ENCODE data around the gene TNF. TPM values are rescaled to one million over a fixed set of nuclear protein-coding genes. Genes with fewer than 3 reads are reported as not detected.

TNF gene
- total and polyA plus RNA-seq, 2 of the 13 experiments (the other 11 are each of a cell fraction or from before 2014, with no cell fraction given) = not detected

DNA sequence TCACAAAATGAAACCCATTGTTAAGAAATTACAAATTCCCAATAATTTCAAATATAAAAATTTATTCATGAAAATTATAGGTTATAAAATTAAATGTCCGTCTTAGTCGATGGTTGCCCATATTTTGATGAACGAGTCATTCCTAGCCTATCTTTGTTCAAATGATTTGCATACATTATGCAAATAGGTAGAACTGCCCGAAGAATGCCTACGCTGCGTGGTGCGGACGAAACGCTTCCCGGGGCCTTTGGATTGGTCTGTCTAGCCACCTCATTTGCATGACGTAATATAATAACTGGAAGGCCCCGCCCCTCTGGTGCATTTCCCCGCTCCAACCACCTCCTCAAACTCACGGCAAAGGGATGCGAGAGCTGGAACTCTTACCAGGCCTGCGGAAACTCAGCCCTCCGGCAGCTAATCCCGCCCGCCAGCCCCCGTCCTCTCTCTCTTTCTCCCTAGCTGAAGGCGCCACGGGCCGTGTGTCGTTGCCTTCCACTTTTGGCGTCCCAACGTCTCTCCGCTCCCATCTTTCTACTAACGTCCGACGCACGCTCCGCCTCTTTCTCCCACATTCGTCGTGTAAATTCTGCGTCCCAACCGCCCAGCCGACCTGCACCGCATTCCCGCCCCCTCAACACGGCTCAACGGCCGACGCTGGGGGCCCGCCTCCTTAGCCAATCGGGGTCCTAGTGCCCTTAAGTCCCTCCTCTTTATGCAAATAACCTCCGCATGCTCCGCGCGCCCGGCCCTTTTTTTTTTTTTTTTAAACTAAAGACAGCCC lies 44.6 kb downstream of the TNF start (continued):
- peak; percentile 6; the same call in 1 of the 2 replicates for TF ChIP-seq YEATS2 (CRISPR knock-in tag; IDR thresholded peaks at IDR 0.05; ENCODE audit: borderline replicate concordance)
- TF ChIP-seq, protein P1, sequence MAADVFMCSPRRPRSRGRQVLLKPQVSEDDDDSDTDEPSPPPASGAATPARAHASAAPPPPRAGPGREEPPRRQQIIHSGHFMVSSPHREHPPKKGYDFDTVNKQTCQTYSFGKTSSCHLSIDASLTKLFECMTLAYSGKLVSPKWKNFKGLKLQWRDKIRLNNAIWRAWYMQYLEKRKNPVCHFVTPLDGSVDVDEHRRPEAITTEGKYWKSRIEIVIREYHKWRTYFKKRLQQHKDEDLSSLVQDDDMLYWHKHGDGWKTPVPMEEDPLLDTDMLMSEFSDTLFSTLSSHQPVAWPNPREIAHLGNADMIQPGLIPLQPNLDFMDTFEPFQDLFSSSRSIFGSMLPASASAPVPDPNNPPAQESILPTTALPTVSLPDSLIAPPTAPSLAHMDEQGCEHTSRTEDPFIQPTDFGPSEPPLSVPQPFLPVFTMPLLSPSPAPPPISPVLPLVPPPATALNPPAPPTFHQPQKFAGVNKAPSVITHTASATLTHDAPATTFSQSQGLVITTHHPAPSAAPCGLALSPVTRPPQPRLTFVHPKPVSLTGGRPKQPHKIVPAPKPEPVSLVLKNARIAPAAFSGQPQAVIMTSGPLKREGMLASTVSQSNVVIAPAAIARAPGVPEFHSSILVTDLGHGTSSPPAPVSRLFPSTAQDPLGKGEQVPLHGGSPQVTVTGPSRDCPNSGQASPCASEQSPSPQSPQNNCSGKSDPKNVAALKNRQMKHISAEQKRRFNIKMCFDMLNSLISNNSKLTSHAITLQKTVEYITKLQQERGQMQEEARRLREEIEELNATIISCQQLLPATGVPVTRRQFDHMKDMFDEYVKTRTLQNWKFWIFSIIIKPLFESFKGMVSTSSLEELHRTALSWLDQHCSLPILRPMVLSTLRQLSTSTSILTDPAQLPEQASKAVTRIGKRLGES (CRISPR knock-in tag; IDR thresholded peaks at IDR 0.05; ENCODE audit: borderline replicate concordance) = no peak
- TF ChIP-seq NPAS2 (CRISPR knock-in tag; IDR thresholded peaks at IDR 0.05; ENCODE audit: borderline replicate concordance) = no peak
- peak; percentile 99 for TF ChIP-seq SMYD3 (CRISPR knock-in tag; IDR thresholded peaks at IDR 0.05)
- TF ChIP-seq SOX5 (CRISPR knock-in tag; IDR thresholded peaks at IDR 0.05; ENCODE audit: borderline replicate concordance) = 0 out of 2 replicates have a peak, but pooled peaks have one; percentile 49
- TF ChIP-seq, protein P2, sequence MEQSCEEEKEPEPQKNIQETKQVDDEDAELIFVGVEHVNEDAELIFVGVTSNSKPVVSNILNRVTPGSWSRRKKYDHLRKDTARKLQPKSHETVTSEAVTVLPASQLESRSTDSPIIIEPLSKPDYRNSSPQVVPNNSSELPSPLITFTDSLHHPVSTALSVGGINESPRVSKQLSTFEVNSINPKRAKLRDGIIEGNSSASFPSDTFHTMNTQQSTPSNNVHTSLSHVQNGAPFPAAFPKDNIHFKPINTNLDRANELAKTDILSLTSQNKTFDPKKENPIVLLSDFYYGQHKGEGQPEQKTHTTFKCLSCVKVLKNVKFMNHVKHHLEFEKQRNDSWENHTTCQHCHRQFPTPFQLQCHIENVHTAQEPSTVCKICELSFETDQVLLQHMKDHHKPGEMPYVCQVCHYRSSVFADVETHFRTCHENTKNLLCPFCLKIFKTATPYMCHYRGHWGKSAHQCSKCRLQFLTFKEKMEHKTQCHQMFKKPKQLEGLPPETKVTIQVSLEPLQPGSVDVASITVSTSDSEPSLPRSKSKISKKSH (CRISPR knock-in tag; IDR thresholded peaks at IDR 0.05; ENCODE audit: borderline replicate concordance) = peak; percentile 80; the same call in 1 of the 2 replicates
- no peak for TF ChIP-seq ZNF232 (CRISPR knock-in tag; IDR thresholded peaks at IDR 0.05; ENCODE audit: borderline replicate concordance)
- TF ChIP-seq, protein P3, sequence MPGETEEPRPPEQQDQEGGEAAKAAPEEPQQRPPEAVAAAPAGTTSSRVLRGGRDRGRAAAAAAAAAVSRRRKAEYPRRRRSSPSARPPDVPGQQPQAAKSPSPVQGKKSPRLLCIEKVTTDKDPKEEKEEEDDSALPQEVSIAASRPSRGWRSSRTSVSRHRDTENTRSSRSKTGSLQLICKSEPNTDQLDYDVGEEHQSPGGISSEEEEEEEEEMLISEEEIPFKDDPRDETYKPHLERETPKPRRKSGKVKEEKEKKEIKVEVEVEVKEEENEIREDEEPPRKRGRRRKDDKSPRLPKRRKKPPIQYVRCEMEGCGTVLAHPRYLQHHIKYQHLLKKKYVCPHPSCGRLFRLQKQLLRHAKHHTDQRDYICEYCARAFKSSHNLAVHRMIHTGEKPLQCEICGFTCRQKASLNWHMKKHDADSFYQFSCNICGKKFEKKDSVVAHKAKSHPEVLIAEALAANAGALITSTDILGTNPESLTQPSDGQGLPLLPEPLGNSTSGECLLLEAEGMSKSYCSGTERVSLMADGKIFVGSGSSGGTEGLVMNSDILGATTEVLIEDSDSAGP (CRISPR knock-in tag; IDR thresholded peaks at IDR 0.05; ENCODE audit: borderline replicate concordance) = peak; percentile 87
- no peak for TF ChIP-seq ZNF12 (CRISPR knock-in tag; IDR thresholded peaks at IDR 0.05)
- no peak for TF ChIP-seq CCAR2 (optimal IDR thresholded peaks at IDR 0.05; ENCODE audit: low read depth, low read length)
- 0 out of 2 replicates have a peak, but pooled peaks have one; percentile 23 for TF ChIP-seq ZNF124 (CRISPR knock-in tag; IDR thresholded peaks at IDR 0.05)
- peak; percentile 84 for TF ChIP-seq ZNF335 (CRISPR knock-in tag; IDR thresholded peaks at IDR 0.05)
- TF ChIP-seq, protein P4, sequence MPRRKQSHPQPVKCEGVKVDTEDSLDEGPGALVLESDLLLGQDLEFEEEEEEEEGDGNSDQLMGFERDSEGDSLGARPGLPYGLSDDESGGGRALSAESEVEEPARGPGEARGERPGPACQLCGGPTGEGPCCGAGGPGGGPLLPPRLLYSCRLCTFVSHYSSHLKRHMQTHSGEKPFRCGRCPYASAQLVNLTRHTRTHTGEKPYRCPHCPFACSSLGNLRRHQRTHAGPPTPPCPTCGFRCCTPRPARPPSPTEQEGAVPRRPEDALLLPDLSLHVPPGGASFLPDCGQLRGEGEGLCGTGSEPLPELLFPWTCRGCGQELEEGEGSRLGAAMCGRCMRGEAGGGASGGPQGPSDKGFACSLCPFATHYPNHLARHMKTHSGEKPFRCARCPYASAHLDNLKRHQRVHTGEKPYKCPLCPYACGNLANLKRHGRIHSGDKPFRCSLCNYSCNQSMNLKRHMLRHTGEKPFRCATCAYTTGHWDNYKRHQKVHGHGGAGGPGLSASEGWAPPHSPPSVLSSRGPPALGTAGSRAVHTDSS (CRISPR knock-in tag; conservative IDR thresholded peaks at IDR 0.05) = no peak
- TF ChIP-seq CHD2 (IDR thresholded peaks at IDR 0.05; ENCODE audit: low read depth, low read length) = peak; percentile 76
- TF ChIP-seq, protein P5, sequence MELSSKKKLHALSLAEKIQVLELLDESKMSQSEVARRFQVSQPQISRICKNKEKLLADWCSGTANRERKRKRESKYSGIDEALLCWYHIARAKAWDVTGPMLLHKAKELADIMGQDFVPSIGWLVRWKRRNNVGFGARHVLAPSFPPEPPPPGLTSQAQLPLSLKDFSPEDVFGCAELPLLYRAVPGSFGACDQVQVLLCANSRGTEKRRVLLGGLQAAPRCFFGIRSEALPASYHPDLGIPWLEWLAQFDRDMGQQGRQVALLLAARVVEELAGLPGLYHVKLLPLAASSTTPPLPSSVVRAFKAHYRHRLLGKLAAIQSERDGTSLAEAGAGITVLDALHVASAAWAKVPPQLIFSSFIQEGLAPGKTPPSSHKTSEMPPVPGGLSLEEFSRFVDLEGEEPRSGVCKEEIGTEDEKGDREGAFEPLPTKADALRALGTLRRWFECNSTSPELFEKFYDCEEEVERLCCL (CRISPR knock-in tag; IDR thresholded peaks at IDR 0.05; ENCODE audit: borderline replicate concordance) = no peak; the same call in 1 of the 2 replicates
- TF ChIP-seq POLR2A (IDR thresholded peaks at IDR 0.05; ENCODE audit: insufficient read depth in 1 of 2, low read depth in 2 of 2, low read length in 2 of 2) = peak; percentile 81 to 85
- TF ChIP-seq, protein P6, sequence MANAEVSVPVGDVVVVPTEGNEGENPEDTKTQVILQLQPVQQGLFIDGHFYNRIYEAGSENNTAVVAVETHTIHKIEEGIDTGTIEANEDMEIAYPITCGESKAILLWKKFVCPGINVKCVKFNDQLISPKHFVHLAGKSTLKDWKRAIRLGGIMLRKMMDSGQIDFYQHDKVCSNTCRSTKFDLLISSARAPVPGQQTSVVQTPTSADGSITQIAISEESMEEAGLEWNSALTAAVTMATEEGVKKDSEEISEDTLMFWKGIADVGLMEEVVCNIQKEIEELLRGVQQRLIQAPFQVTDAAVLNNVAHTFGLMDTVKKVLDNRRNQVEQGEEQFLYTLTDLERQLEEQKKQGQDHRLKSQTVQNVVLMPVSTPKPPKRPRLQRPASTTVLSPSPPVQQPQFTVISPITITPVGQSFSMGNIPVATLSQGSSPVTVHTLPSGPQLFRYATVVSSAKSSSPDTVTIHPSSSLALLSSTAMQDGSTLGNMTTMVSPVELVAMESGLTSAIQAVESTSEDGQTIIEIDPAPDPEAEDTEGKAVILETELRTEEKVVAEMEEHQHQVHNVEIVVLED (CRISPR knock-in tag; IDR thresholded peaks at IDR 0.05; ENCODE audit: borderline replicate concordance) = peak; percentile 95
